Measurements from ENCODE around the gene CCDC81. TPM values are rescaled to one million over a fixed set of nuclear protein-coding genes. Genes with fewer than 3 reads are reported as not detected.

The CCDC81 gene
- total and polyA plus RNA-seq, 4 donors = 2.1 to 17.1 (median 7.1) TPM

GRCh38 chr11:86442827-86443226 lies 68.1 kb downstream of the CCDC81 start:
- no peak for ATAC-seq (ENCODE audit: insufficient read depth, low FRiP score)
- H3K27ac ChIP-seq (ENCODE audit: low read depth in 1 of 2, low read length in 1 of 2) = no peak overlapping the region
- no peak for TF ChIP-seq CTCF (IDR thresholded peaks at IDR 0.05; ENCODE audit: control extremely low read depth, extremely low read depth)

GRCh38 chr11:86443415-86443814 lies 68.7 kb downstream of the CCDC81 start:
- Histone ChIP-seq H3K4me1 (ENCODE audit: control insufficient read depth in 5 of 5, insufficient read depth in 5 of 5, low read length in 5 of 5) (no peaks in the 10 kb centered on the region), H3K9me3 (ENCODE audit: control insufficient read depth in 4 of 4, insufficient read depth in 3 of 4, low read length in 3 of 4) (no peaks in the 10 kb centered on the region), H3K27me3 (ENCODE audit: control insufficient read depth in 3 of 3, insufficient read depth in 3 of 3, low read length in 2 of 3) (no peaks in the 10 kb centered on the region), H3K36me3 (ENCODE audit: control insufficient read depth in 4 of 4, insufficient read depth in 4 of 4, low read length in 4 of 4) (peaks cover 0 to 11% (median 9%) of the 10 kb centered on the region in 4 donors), H3K4me3 (no peak overlapping the region), H3K27ac (ENCODE audit: low read depth in 1 of 2, low read length in 1 of 2) (no peak overlapping the region), H3K9ac (ENCODE audit: insufficient read depth in 1 of 2, low read length in 2 of 2) (no peak overlapping the region)
- DNase-seq = no peak
- TF ChIP-seq CTCF (IDR thresholded peaks at IDR 0.05; ENCODE audit: control extremely low read depth, extremely low read depth) = no peak
- ATAC-seq (ENCODE audit: insufficient read depth, low FRiP score) = no peak
- 0 to 1% methylated on average over 1 of the region's 1 CpG for WGBS, 2 donors

More at GRCh38 chr11:86442827-86443226, 68.1 kb downstream of the CCDC81 start:
- DNase-seq = no peak
- Histone ChIP-seq H3K27me3 (ENCODE audit: control insufficient read depth in 3 of 3, insufficient read depth in 3 of 3, low read length in 2 of 3) (no peaks in the 10 kb centered on the region), H3K4me1 (ENCODE audit: control insufficient read depth in 5 of 5, insufficient read depth in 5 of 5, low read length in 5 of 5) (no peaks in the 10 kb centered on the region), H3K36me3 (ENCODE audit: control insufficient read depth in 4 of 4, insufficient read depth in 4 of 4, low read length in 4 of 4) (peaks cover 0 to 11% (median 9%) of the 10 kb centered on the region in 4 donors), H3K9me3 (ENCODE audit: control insufficient read depth in 4 of 4, insufficient read depth in 3 of 4, low read length in 3 of 4) (no peaks in the 10 kb centered on the region), H3K4me3 (no peak overlapping the region), H3K9ac (ENCODE audit: insufficient read depth in 1 of 2, low read length in 2 of 2) (no peak overlapping the region)
- 91% methylated on average over 5 of the region's 5 CpGs for WGBS, 2 donors

- DNase-seq = no peak
- Histone ChIP-seq H3K27ac (ENCODE audit: low read depth in 1 of 2, low read length in 1 of 2) (no peak overlapping the region), H3K4me1 (ENCODE audit: control insufficient read depth in 5 of 5, insufficient read depth in 5 of 5, low read length in 5 of 5) (no peaks in the 10 kb centered on the region), H3K27me3 (ENCODE audit: control insufficient read depth in 3 of 3, insufficient read depth in 3 of 3, low read length in 2 of 3) (no peaks in the 10 kb centered on the region), H3K36me3 (ENCODE audit: control insufficient read depth in 4 of 4, insufficient read depth in 4 of 4, low read length in 4 of 4) (peaks cover 0 to 11% (median 9%) of the 10 kb centered on the region in 4 donors), H3K9ac (ENCODE audit: insufficient read depth in 1 of 2, low read length in 2 of 2) (no peak overlapping the region), H3K4me3 (no peak overlapping the region), H3K9me3 (ENCODE audit: control insufficient read depth in 4 of 4, insufficient read depth in 3 of 4, low read length in 3 of 4) (no peaks in the 10 kb centered on the region)
- WGBS, 2 donors = 100% methylated on average over 1 of the region's 1 CpG
- no peak for ATAC-seq (ENCODE audit: insufficient read depth, low FRiP score)
- TF ChIP-seq CTCF (IDR thresholded peaks at IDR 0.05; ENCODE audit: control extremely low read depth, extremely low read depth) = no peak
These were observed 70.3 kb downstream of the CCDC81 start for GRCh38 chr11:86444981-86445380.
